H9 (cell line): Measurements from ENCODE around the gene AK8. TPM values are rescaled to one million over a fixed set of nuclear protein-coding genes. Genes with fewer than 3 reads are reported as not detected.

Experiments
- DNase-seq: peaks from one replicate; pipeline ENCODE4 v3.0.0-alpha.2; 2017
- H2AFZ ChIP-seq: one replicate; pipeline ENCODE4 v1.6.1; 2013; ENCODE audit warnings: mild to moderate bottlenecking, low read length, control low read depth, moderate library complexity
- H2AK5ac ChIP-seq: 2 replicates; pipeline ENCODE4 v1.6.1; 2013; ENCODE audit warnings: low read length, control low read depth, mixed read lengths; ENCODE audit not compliant: insufficient read length
- H2BK120ac ChIP-seq: one replicate; pipeline ENCODE4 v1.6.1; 2013; ENCODE audit warnings: low read depth, mild to moderate bottlenecking, low read length, control low read depth, inconsistent platforms; ENCODE audit not compliant: poor library complexity, severe bottlenecking
- H2BK12ac ChIP-seq: 2 replicates; pipeline ENCODE4 v1.6.1; 2013; ENCODE audit warnings: low read length, control low read depth, mixed read lengths, low read depth; ENCODE audit not compliant: insufficient read length
- H2BK15ac ChIP-seq: 2 replicates; pipeline ENCODE4 v1.6.1; 2013; ENCODE audit warnings: low read depth, low read length, control low read depth
- H2BK20ac ChIP-seq: one replicate; pipeline ENCODE4 v1.6.1; 2013; ENCODE audit warnings: low read depth, mild to moderate bottlenecking, low read length, control low read depth, inconsistent platforms; ENCODE audit not compliant: poor library complexity, severe bottlenecking
- H2BK5ac ChIP-seq: 2 replicates; pipeline ENCODE4 v1.6.1; 2013; ENCODE audit warnings: low read length, control low read depth, mixed read lengths; ENCODE audit not compliant: insufficient read length
- H3K14ac ChIP-seq: 2 replicates; pipeline ENCODE4 v1.6.1; 2013; ENCODE audit warnings: low read length, control low read depth; ENCODE audit not compliant: insufficient read depth
- H3K18ac ChIP-seq: 2 replicates; pipeline ENCODE4 v1.6.1; 2013; ENCODE audit warnings: low read depth, mild to moderate bottlenecking, mixed read lengths, low read length, control low read depth; ENCODE audit not compliant: insufficient read length
- H3K23ac ChIP-seq: 2 replicates; pipeline ENCODE4 v1.6.1; 2013; ENCODE audit warnings: low read length, control low read depth, mixed read lengths, low read depth; ENCODE audit not compliant: insufficient read length
- H3K23me2 ChIP-seq: 2 replicates; pipeline ENCODE4 v1.6.1; 2013; ENCODE audit warnings: low read depth, mild to moderate bottlenecking, mixed read lengths, low read length, control low read depth; ENCODE audit not compliant: insufficient read length, poor library complexity, severe bottlenecking
- H3K27ac ChIP-seq: 2 replicates; pipeline ENCODE4 v1.5.1; 2013; ENCODE audit warnings: low read length, control low read depth, mixed read lengths, low read depth; ENCODE audit not compliant: insufficient read length
- H3K27me3 ChIP-seq: 2 replicates; pipeline ENCODE4 v1.6.1; 2013; ENCODE audit warnings: low read length, control low read depth, inconsistent platforms; ENCODE audit not compliant: insufficient read depth
- H3K4ac ChIP-seq: 2 replicates; pipeline ENCODE4 v1.6.1; 2013; ENCODE audit warnings: low read depth, mild to moderate bottlenecking, control low read depth, inconsistent platforms, low read length, moderate library complexity
- H3K4me1 ChIP-seq: 2 replicates; pipeline ENCODE4 v1.6.1; 2013; ENCODE audit warnings: low read length, control low read depth, inconsistent platforms; ENCODE audit not compliant: insufficient read depth
- H3K4me2 ChIP-seq: 2 replicates; pipeline ENCODE4 v1.6.1; 2013; ENCODE audit warnings: low read length, control low read depth, mixed read lengths; ENCODE audit not compliant: insufficient read length, insufficient read depth
- H3K56ac ChIP-seq: 2 replicates; pipeline ENCODE4 v1.6.1; 2013; ENCODE audit warnings: low read depth, mild to moderate bottlenecking, mixed read lengths, low read length, control low read depth; ENCODE audit not compliant: insufficient read length
- H3K79me1 ChIP-seq: 2 replicates; pipeline ENCODE4 v1.6.1; 2013; ENCODE audit warnings: low read depth, mild to moderate bottlenecking, moderate library complexity, low read length, control low read depth, inconsistent platforms; ENCODE audit not compliant: insufficient read depth, poor library complexity, severe bottlenecking
- H3K79me2 ChIP-seq: 2 replicates; pipeline ENCODE4 v1.6.1; 2013; ENCODE audit warnings: low read length, control low read depth, inconsistent platforms; ENCODE audit not compliant: insufficient read depth
- H3K9ac ChIP-seq: 2 replicates; pipeline ENCODE4 v1.6.1; 2013; ENCODE audit warnings: low read length, control low read depth, mixed read lengths; ENCODE audit not compliant: insufficient read length; ENCODE audit errors: extremely low read depth
- H3K9me3 ChIP-seq: one replicate; pipeline ENCODE4 v1.6.1; 2013; ENCODE audit warnings: low read depth, low read length, inconsistent platforms; ENCODE audit not compliant: control insufficient read depth
- H3T11ph ChIP-seq: one replicate; pipeline ENCODE4 v1.6.1; 2013; ENCODE audit warnings: mild to moderate bottlenecking, low read length, control low read depth, inconsistent platforms
- H4K20me1 ChIP-seq: one replicate; pipeline ENCODE4 v1.6.1; 2013; ENCODE audit not compliant: control insufficient read depth, insufficient read length, insufficient read depth
- H4K5ac ChIP-seq: 2 replicates; pipeline ENCODE4 v1.6.1; 2013; ENCODE audit warnings: low read depth, mild to moderate bottlenecking, mixed read lengths, low read length, control low read depth; ENCODE audit not compliant: insufficient read length
- H4K8ac ChIP-seq: replicated peaks from 2 replicates; pipeline ENCODE4 v1.6.1; 2013; ENCODE audit warnings: low read length, control low read depth, mixed read lengths, low read depth; ENCODE audit not compliant: insufficient read length
- H4K91ac ChIP-seq: 2 replicates; pipeline ENCODE4 v1.6.1; 2013; ENCODE audit warnings: low read depth, mild to moderate bottlenecking, moderate library complexity, mixed read lengths, low read length, control low read depth; ENCODE audit not compliant: insufficient read length
- H3K27ac Mint-ChIP-seq, 3 experiments: 2 replicates in 2 of 3; 3 replicates in 1 of 3; pipeline ENCODE4 v1.8.0; 2020 to 2021; ENCODE audit warnings: mixed read lengths in 3 of 3, mild to moderate bottlenecking in 1 of 3, moderate library complexity in 1 of 3
- H3K27me3 Mint-ChIP-seq: 2 replicates; pipeline ENCODE4 v1.8.0; 2021; ENCODE audit warnings: low read depth, mild to moderate bottlenecking, moderate library complexity, mixed read lengths
- H3K36me3 Mint-ChIP-seq, 3 experiments: 2 replicates in 2 of 3; 3 replicates in 1 of 3; pipeline ENCODE4 v1.8.0; 2020 to 2021; ENCODE audit warnings: low read depth in 3 of 3, mixed read lengths in 3 of 3; ENCODE audit not compliant: insufficient read depth in 1 of 3
- H3K4me1 Mint-ChIP-seq, 2 experiments: 2 replicates each; pipeline ENCODE4 v1.8.0; 2020; ENCODE audit warnings: mixed read lengths in 2 of 2
- H3K4me3 Mint-ChIP-seq, 2 experiments: 2 replicates in 1 of 2; 3 replicates in 1 of 2; pipeline ENCODE4 v1.8.0; 2020 to 2021; ENCODE audit warnings: mild to moderate bottlenecking in 2 of 2, mixed read lengths in 2 of 2, moderate library complexity in 1 of 2
- H3K9me3 Mint-ChIP-seq, 2 experiments: 2 replicates in 1 of 2; 3 replicates in 1 of 2; pipeline ENCODE4 v1.8.0; 2020; ENCODE audit warnings: mild to moderate bottlenecking in 2 of 2, mixed read lengths in 2 of 2, moderate library complexity in 1 of 2
- WGBS: extraction: QIAGEN DNeasy Blood & Tissue Kit; methylation state at CpG from one replicate; pipeline ENCODE4 v1.1.7; 2013; ENCODE audit warnings: missing lambda C conversion rate, low lambda C conversion rate, mixed read lengths; ENCODE audit not compliant: insufficient read length; ENCODE audit errors: extremely low coverage; 5-methylcytosine and 5-hydroxymethylcytosine counted together
- total RNA-seq: library from RNA; stranded (reverse); gene quantifications from 2 replicates; pipeline ENCODE4 v1.2.1, GENCODE V29; 2021
- TF ChIP-seq, protein P1 (sequence below): fragments of 200-600 bp; sonication (generic); conservative IDR thresholded peaks from 3 replicates; pipeline ENCODE4 v1.8.0; 2021; ENCODE audit warnings: antibody characterized with exemption, mild to moderate bottlenecking

Gene AK8
- total RNA-seq, 1 experiment from 2014 or later, result 0.44 TPM

DNA sequence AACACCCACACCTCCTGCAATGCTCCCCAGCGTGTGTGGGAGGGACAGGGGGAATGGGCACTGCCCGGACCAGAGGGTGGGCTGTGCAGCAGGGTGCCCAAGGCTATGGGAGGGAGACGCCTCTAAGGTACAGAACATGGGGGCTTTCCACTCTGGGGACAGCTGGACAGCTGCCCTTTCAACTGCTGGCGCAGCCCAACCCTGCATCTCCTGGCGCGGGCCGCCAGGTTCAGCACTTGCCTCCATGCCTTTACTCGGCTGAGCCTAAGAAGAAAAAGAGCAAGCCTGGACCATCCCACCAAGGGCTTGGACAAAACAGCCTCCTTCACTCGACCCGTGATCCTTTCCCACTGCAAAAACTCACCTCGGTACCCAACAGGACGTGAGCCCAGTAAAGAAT is 15.0 kb downstream of the AK8 start:
- Mint-ChIP-seq H3K9me3 (no peaks in the 10 kb centered on the region), H3K36me3 (no peaks in the 10 kb centered on the region), H3K27me3 (peaks cover 11% of the 10 kb centered on the region), H3K4me1 (peaks cover 23 to 27% of the 10 kb centered on the region in 2 experiments), H3K27ac (no peak overlapping the region), H3K4me3 (no peak overlapping the region)
- Histone ChIP-seq H2BK20ac (no peak overlapping the region), H4K8ac (no peak overlapping the region), H2AFZ (no peak overlapping the region), H3K4me1 (no peaks in the 10 kb centered on the region), H3K4me2 (no peak overlapping the region), H4K91ac (no peak overlapping the region), H2BK5ac (no peak overlapping the region), H2BK120ac (no peak overlapping the region), H3K9me3 (no peaks in the 10 kb centered on the region), H3T11ph (no peak overlapping the region), H2BK12ac (no peak overlapping the region), H3K79me2 (no peaks in the 10 kb centered on the region), H3K23ac (no peak overlapping the region), H2AK5ac (no peak overlapping the region), H4K5ac (no peak overlapping the region), H3K23me2 (no peaks in the 10 kb centered on the region), H3K18ac (no peak overlapping the region), H3K56ac (no peak overlapping the region), H3K14ac (no peak overlapping the region), H2BK15ac (no peak overlapping the region), H3K79me1 (no peaks in the 10 kb centered on the region), H4K20me1 (no peaks in the 10 kb centered on the region), H3K27ac (no peak overlapping the region), H3K9ac (no peak overlapping the region), H3K27me3 (no peaks in the 10 kb centered on the region), H3K4ac (no peak overlapping the region)
- WGBS, result no CpG with 5 or more reads among the region's 12 CpGs
- TF ChIP-seq, protein P1, sequence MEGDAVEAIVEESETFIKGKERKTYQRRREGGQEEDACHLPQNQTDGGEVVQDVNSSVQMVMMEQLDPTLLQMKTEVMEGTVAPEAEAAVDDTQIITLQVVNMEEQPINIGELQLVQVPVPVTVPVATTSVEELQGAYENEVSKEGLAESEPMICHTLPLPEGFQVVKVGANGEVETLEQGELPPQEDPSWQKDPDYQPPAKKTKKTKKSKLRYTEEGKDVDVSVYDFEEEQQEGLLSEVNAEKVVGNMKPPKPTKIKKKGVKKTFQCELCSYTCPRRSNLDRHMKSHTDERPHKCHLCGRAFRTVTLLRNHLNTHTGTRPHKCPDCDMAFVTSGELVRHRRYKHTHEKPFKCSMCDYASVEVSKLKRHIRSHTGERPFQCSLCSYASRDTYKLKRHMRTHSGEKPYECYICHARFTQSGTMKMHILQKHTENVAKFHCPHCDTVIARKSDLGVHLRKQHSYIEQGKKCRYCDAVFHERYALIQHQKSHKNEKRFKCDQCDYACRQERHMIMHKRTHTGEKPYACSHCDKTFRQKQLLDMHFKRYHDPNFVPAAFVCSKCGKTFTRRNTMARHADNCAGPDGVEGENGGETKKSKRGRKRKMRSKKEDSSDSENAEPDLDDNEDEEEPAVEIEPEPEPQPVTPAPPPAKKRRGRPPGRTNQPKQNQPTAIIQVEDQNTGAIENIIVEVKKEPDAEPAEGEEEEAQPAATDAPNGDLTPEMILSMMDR, result no peak
- DNase-seq, result no peak
